ENCODE data around the gene FAM156B.
"Not testable (repeated sequence)": the region's sequence is repeated elsewhere in the genome, so short reads cannot be mapped to it uniquely, and the experiment has no call there.

GRCh38 chrX:52896438-52896837, 692 bp upstream of the FAM156B start:
- not testable (repeated sequence) for TF ChIP-seq POU5F1 (IDR thresholded peaks at IDR 0.05; ENCODE audit: borderline replicate concordance, low read depth, low read length, partially characterized antibody); SMAD1 (IDR thresholded peaks at IDR 0.05; ENCODE audit: low read depth, low read length, partially characterized antibody); CEBPB (tag; IDR thresholded peaks at IDR 0.05); MYC (IDR thresholded peaks at IDR 0.05; ENCODE audit: low read depth, low read length); MYC (CRISPR knock-in tag; IDR thresholded peaks at IDR 0.05; ENCODE audit: borderline replicate concordance, low read depth); TRIM24 (IDR thresholded peaks at IDR 0.05); ZNF354B (CRISPR knock-in tag; IDR thresholded peaks at IDR 0.05); ZNF408 (CRISPR knock-in tag; IDR thresholded peaks at IDR 0.05; ENCODE audit: low read depth); POLR2A (conservative IDR thresholded peaks at IDR 0.05); ARNT (IDR thresholded peaks at IDR 0.05); MTA1 (IDR thresholded peaks at IDR 0.05; ENCODE audit: borderline replicate concordance); RAD21 (CRISPR knock-in tag; conservative IDR thresholded peaks at IDR 0.05 in 1 of 2, IDR thresholded peaks at IDR 0.05 in 1 of 2); CCAR2 (IDR thresholded peaks at IDR 0.05; ENCODE audit: low read depth, low read length); ZNF232 (CRISPR knock-in tag; IDR thresholded peaks at IDR 0.05)
- TF ChIP-seq, protein P1, sequence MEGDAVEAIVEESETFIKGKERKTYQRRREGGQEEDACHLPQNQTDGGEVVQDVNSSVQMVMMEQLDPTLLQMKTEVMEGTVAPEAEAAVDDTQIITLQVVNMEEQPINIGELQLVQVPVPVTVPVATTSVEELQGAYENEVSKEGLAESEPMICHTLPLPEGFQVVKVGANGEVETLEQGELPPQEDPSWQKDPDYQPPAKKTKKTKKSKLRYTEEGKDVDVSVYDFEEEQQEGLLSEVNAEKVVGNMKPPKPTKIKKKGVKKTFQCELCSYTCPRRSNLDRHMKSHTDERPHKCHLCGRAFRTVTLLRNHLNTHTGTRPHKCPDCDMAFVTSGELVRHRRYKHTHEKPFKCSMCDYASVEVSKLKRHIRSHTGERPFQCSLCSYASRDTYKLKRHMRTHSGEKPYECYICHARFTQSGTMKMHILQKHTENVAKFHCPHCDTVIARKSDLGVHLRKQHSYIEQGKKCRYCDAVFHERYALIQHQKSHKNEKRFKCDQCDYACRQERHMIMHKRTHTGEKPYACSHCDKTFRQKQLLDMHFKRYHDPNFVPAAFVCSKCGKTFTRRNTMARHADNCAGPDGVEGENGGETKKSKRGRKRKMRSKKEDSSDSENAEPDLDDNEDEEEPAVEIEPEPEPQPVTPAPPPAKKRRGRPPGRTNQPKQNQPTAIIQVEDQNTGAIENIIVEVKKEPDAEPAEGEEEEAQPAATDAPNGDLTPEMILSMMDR (IDR thresholded peaks at IDR 0.05 in 2 of 3, conservative IDR thresholded peaks at IDR 0.05 in 1 of 3; ENCODE audit: insufficient read depth in 2 of 3, low read depth in 1 of 3, low read length in 3 of 3): not testable (repeated sequence)
